Measurements from ENCODE around the gene ALLC. TPM values are rescaled to one million over a fixed set of nuclear protein-coding genes. Genes with fewer than 3 reads are reported as not detected.

The ALLC gene
- total RNA-seq, 4 donors from 2014 or later = not detected

GRCh38 chr2:3638456-3638810 is 19.6 kb upstream of the ALLC start:
- no peak overlapping the region for H3K4me3 ChIP-seq
- H3K9me3 ChIP-seq = no peaks in the 10 kb centered on the region
- no peak for DNase-seq (ENCODE audit: extremely low spot score)
- H3K4me1 ChIP-seq = no peaks in the 10 kb centered on the region
- no peaks in the 10 kb centered on the region for H3K36me3 ChIP-seq
- H3K27me3 ChIP-seq = no peaks in the 10 kb centered on the region
- H3K27ac ChIP-seq (replicated peaks in 1 of 4) = no peak overlapping the region
- intact Hi-C loops (cut with DNase I) = no loop called here
- TF ChIP-seq EP300 (IDR thresholded peaks at IDR 0.05) = no peak
- TF ChIP-seq POLR2AphosphoS5 (IDR thresholded peaks at IDR 0.05) = no peak
- TF ChIP-seq POLR2A (IDR thresholded peaks at IDR 0.05; ENCODE audit: low read depth) = no peak
- TF ChIP-seq CTCF (IDR thresholded peaks at IDR 0.05) = no peak
- WGBS = 83% methylated on average over 5 of the region's 8 CpGs

DNA sequence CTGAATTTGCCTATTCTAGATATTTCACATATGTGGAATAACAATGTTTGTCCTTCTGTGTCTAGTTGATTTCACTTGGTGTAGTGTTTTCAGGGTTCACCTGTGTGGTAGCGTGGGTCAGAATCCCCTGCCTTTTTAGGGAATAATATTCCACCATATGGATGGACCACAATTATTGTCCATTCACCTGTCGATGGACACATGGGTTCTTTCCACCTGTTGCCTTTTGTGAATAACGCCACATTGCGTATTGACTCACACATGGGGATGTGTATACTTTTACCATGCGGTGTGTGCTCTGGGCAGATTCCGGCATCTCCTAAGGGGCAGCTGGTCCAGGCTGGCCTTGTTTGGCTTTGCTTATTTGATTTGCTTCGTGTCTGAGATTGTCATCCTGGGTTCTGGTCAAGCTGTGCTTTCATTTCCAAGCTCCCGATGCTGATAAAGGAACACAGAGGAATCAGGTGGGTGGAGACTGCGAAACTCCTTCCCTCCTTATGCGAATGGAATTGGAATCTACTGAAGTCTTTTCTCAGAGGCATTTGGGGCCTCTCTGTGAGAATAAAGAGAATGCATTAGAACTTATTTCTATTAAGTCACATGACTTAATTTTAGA is 18.9 kb upstream of the ALLC start:
- Histone ChIP-seq H3K9me3 (no peaks in the 10 kb centered on the region), H3K27me3 (no peaks in the 10 kb centered on the region), H3K36me3 (no peaks in the 10 kb centered on the region), H3K4me1 (no peaks in the 10 kb centered on the region), H3K4me3 (no peak overlapping the region), H3K27ac (replicated peaks in 1 of 4) (no peak overlapping the region)
- intact Hi-C loops (cut with DNase I) = no loop called here
- 89% methylated on average over 10 of the region's 10 CpGs for WGBS
- no peak for TF ChIP-seq POLR2A (IDR thresholded peaks at IDR 0.05; ENCODE audit: low read depth)
- TF ChIP-seq EP300 (IDR thresholded peaks at IDR 0.05) = no peak
- no peak for TF ChIP-seq CTCF (IDR thresholded peaks at IDR 0.05)
- TF ChIP-seq POLR2AphosphoS5 (IDR thresholded peaks at IDR 0.05) = no peak
- DNase-seq (ENCODE audit: extremely low spot score) = no peak

GRCh38 chr2:3639653-3640052 is 18.3 kb upstream of the ALLC start:
- intact Hi-C loops (cut with DNase I) = no loop called here
- Histone ChIP-seq H3K4me1 (no peaks in the 10 kb centered on the region), H3K36me3 (no peaks in the 10 kb centered on the region), H3K9me3 (no peaks in the 10 kb centered on the region), H3K4me3 (no peak overlapping the region), H3K27me3 (no peaks in the 10 kb centered on the region), H3K27ac (replicated peaks in 1 of 4) (no peak overlapping the region)
- TF ChIP-seq POLR2A (IDR thresholded peaks at IDR 0.05; ENCODE audit: low read depth) (no peak), CTCF (IDR thresholded peaks at IDR 0.05) (no peak), POLR2AphosphoS5 (IDR thresholded peaks at IDR 0.05) (no peak), EP300 (IDR thresholded peaks at IDR 0.05) (no peak)
- 92% methylated on average over 2 of the region's 8 CpGs for WGBS
- DNase-seq (ENCODE audit: extremely low spot score) = no peak

- Histone ChIP-seq H3K27me3 (no peaks in the 10 kb centered on the region), H3K9me3 (no peaks in the 10 kb centered on the region), H3K4me1 (no peaks in the 10 kb centered on the region), H3K27ac (replicated peaks in 1 of 4) (no peak overlapping the region), H3K4me3 (no peak overlapping the region), H3K36me3 (no peaks in the 10 kb centered on the region)
- no peak for DNase-seq (ENCODE audit: extremely low spot score)
- 84% methylated on average over 13 of the region's 13 CpGs for WGBS
- intact Hi-C loops (cut with DNase I) = no loop called here
- no peak for TF ChIP-seq POLR2A (IDR thresholded peaks at IDR 0.05; ENCODE audit: low read depth)
- TF ChIP-seq EP300 (IDR thresholded peaks at IDR 0.05) = no peak
- no peak for TF ChIP-seq POLR2AphosphoS5 (IDR thresholded peaks at IDR 0.05)
- no peak for TF ChIP-seq CTCF (IDR thresholded peaks at IDR 0.05)
These were observed 16.8 kb upstream of the ALLC start for GRCh38 chr2:3641181-3641580.

DNA sequence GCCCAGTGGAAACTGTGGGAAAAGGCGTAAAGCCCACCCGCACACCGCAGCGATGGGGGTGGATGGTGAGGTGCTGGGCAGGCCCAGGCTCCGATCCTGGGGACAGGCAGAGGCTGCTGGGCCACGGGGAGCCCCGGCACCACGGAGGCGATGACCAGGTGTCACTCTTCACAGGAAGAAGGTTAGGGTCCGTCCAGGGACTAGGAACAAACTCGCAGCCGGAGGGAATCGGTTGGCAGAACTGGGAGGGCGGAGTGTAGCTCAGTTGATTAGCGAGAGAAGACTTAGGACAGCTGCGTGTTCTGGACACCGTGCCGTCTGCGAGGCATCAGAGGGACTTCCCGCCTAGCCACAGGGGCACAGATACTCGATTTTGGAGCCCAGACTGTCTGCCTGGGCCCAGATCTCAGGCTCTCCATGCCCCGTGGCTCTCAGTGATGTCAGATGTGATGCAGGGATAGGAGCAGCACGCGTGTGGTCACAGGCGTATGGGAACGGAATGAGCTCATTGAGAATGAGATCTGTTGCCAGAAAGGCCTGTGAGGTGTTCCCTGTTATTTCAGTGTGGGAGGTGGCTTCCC is 16.1 kb upstream of the ALLC start:
- TF ChIP-seq CTCF (IDR thresholded peaks at IDR 0.05) = no peak
- no peak for TF ChIP-seq POLR2AphosphoS5 (IDR thresholded peaks at IDR 0.05)
- no peak for TF ChIP-seq POLR2A (IDR thresholded peaks at IDR 0.05; ENCODE audit: low read depth)
- TF ChIP-seq EP300 (IDR thresholded peaks at IDR 0.05) = no peak
- Histone ChIP-seq H3K27me3 (no peaks in the 10 kb centered on the region), H3K4me3 (no peak overlapping the region), H3K4me1 (no peaks in the 10 kb centered on the region), H3K36me3 (no peaks in the 10 kb centered on the region), H3K27ac (replicated peaks in 1 of 4) (no peak overlapping the region), H3K9me3 (no peaks in the 10 kb centered on the region)
- DNase-seq (ENCODE audit: extremely low spot score) = no peak
- WGBS = 79% methylated on average over 26 of the region's 26 CpGs
- intact Hi-C loops (cut with DNase I) = no loop called here
